ENCODE results near the gene FAM50B.

DNA sequence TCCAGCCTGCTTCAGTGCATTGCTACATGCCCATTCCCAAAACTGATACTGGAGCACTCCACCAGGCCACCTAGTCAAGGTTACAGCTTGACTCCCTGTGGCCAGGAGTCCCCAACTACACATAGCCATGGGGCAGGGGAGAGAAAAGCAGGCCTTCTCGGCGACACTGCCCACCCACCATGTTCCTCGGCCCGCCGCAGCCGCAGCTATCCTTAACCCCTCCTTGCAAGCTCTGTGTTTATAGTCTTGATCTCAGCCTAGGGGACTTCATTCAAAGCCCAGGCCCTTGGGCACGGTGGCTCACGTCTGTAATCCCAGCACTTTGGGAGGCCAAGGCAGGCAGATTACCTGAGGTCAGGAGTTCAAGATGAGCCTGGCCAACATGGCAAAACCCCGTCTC is 39.2 kb upstream of the FAM50B start:
- TF ChIP-seq, protein P1, sequence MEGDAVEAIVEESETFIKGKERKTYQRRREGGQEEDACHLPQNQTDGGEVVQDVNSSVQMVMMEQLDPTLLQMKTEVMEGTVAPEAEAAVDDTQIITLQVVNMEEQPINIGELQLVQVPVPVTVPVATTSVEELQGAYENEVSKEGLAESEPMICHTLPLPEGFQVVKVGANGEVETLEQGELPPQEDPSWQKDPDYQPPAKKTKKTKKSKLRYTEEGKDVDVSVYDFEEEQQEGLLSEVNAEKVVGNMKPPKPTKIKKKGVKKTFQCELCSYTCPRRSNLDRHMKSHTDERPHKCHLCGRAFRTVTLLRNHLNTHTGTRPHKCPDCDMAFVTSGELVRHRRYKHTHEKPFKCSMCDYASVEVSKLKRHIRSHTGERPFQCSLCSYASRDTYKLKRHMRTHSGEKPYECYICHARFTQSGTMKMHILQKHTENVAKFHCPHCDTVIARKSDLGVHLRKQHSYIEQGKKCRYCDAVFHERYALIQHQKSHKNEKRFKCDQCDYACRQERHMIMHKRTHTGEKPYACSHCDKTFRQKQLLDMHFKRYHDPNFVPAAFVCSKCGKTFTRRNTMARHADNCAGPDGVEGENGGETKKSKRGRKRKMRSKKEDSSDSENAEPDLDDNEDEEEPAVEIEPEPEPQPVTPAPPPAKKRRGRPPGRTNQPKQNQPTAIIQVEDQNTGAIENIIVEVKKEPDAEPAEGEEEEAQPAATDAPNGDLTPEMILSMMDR (IDR thresholded peaks at IDR 0.05; ENCODE audit: insufficient read depth, low read length, poor library complexity, severe bottlenecking): no peak
- TF ChIP-seq EZH2phosphoT487 (conservative IDR thresholded peaks at IDR 0.05; ENCODE audit: low read length): no peak

Measured in SU-DHL-6 (cell line).